Measurements from ENCODE around the gene RIF1.

GRCh38 chr2:151498178-151498577, 88.5 kb downstream of the RIF1 start:
- no peak for TF ChIP-seq ESRRG (CRISPR knock-in tag; IDR thresholded peaks at IDR 0.05)
- TF ChIP-seq BACH2 (CRISPR knock-in tag; IDR thresholded peaks at IDR 0.05; ENCODE audit: borderline replicate concordance): no peak
- TF ChIP-seq ZFP3 (CRISPR knock-in tag; IDR thresholded peaks at IDR 0.05): no peak
- TF ChIP-seq CREB5 (CRISPR knock-in tag; IDR thresholded peaks at IDR 0.05; ENCODE audit: low read depth): no peak
- TF ChIP-seq TOX (CRISPR knock-in tag; IDR thresholded peaks at IDR 0.05; ENCODE audit: borderline replicate concordance): no peak
- TF ChIP-seq PATZ1 (CRISPR knock-in tag; IDR thresholded peaks at IDR 0.05; ENCODE audit: borderline replicate concordance): no peak
- TF ChIP-seq RARB (CRISPR knock-in tag; IDR thresholded peaks at IDR 0.05): no peak
- TF ChIP-seq ZNF70 (CRISPR knock-in tag; IDR thresholded peaks at IDR 0.05): no peak
- no peak for TF ChIP-seq SNAI2 (CRISPR knock-in tag; IDR thresholded peaks at IDR 0.05)
- TF ChIP-seq ZFP30 (CRISPR knock-in tag; IDR thresholded peaks at IDR 0.05): no peak
- no peak for TF ChIP-seq OSR1 (CRISPR knock-in tag; IDR thresholded peaks at IDR 0.05)
- TF ChIP-seq TCF4 (CRISPR knock-in tag; IDR thresholded peaks at IDR 0.05; ENCODE audit: borderline replicate concordance): no peak
